Measurements from ENCODE around the gene DUOX2.
"Not testable (repeated sequence)": the region's sequence is repeated elsewhere in the genome, so short reads cannot be mapped to it uniquely, and the experiment has no call there.

Gene DUOX2

GRCh38 chr15:45107941-45108630, 5.9 kb downstream of the DUOX2 start:
- no peak for DNase-seq (ENCODE audit: extremely low read depth, insufficient read length)
- TF ChIP-seq CTCF (IDR thresholded peaks at IDR 0.05; ENCODE audit: insufficient read depth, low read length, poor library complexity, severe bottlenecking) = no peak
- Histone ChIP-seq H3K36me3 (ENCODE audit: control insufficient read depth, insufficient read depth, low read length) (no peaks in the 10 kb centered on the region), H3K4me3 (replicated peaks; ENCODE audit: low read depth, low read length) (no peak overlapping the region), H3K27me3 (replicated peaks; ENCODE audit: control insufficient read depth, insufficient read depth, low read length) (peaks cover 3% of the 10 kb centered on the region)

- Histone ChIP-seq H3K27me3 (replicated peaks; ENCODE audit: control insufficient read depth, insufficient read depth, low read length) (peaks cover 1% of the 10 kb centered on the region), H3K36me3 (ENCODE audit: control insufficient read depth, insufficient read depth, low read length) (no peaks in the 10 kb centered on the region), H3K4me3 (replicated peaks; ENCODE audit: low read depth, low read length) (no peak overlapping the region)
- DNase-seq (ENCODE audit: extremely low read depth, insufficient read length) = no peak
- no peak for TF ChIP-seq CTCF (IDR thresholded peaks at IDR 0.05; ENCODE audit: insufficient read depth, low read length, poor library complexity, severe bottlenecking)
Measured at GRCh38 chr15:45106002-45106790, 7.8 kb downstream of the DUOX2 start.

- TF ChIP-seq CTCF (IDR thresholded peaks at IDR 0.05; ENCODE audit: insufficient read depth, low read length, poor library complexity, severe bottlenecking) = no peak
- DNase-seq (ENCODE audit: extremely low read depth, insufficient read length) = no peak
- Histone ChIP-seq H3K4me3 (replicated peaks; ENCODE audit: low read depth, low read length) (no peak overlapping the region), H3K27me3 (replicated peaks; ENCODE audit: control insufficient read depth, insufficient read depth, low read length) (peaks cover 1% of the 10 kb centered on the region), H3K36me3 (ENCODE audit: control insufficient read depth, insufficient read depth, low read length) (no peaks in the 10 kb centered on the region)
Measured at GRCh38 chr15:45105586-45105985, 8.4 kb downstream of the DUOX2 start.

- H3K27me3 ChIP-seq (replicated peaks; ENCODE audit: control insufficient read depth, insufficient read depth, low read length); DNase-seq (ENCODE audit: extremely low read depth, insufficient read length); H3K4me3 ChIP-seq (replicated peaks; ENCODE audit: low read depth, low read length); H3K36me3 ChIP-seq (ENCODE audit: control insufficient read depth, insufficient read depth, low read length): not testable (repeated sequence)
Measured at GRCh38 chr15:45104170-45104569, 9.8 kb downstream of the DUOX2 start.

GRCh38 chr15:45102226-45102625, 11.7 kb downstream of the DUOX2 start:
- no peak for TF ChIP-seq CTCF (IDR thresholded peaks at IDR 0.05; ENCODE audit: insufficient read depth, low read length, poor library complexity, severe bottlenecking)
- no peak overlapping the region for H3K4me3 ChIP-seq (replicated peaks; ENCODE audit: low read depth, low read length)
- DNase-seq (ENCODE audit: extremely low read depth, insufficient read length) = no peak
- H3K27me3 ChIP-seq (replicated peaks; ENCODE audit: control insufficient read depth, insufficient read depth, low read length) = no peaks in the 10 kb centered on the region; the same call in none of the 2 replicates
- H3K36me3 ChIP-seq (ENCODE audit: control insufficient read depth, insufficient read depth, low read length) = no peaks in the 10 kb centered on the region

GRCh38 chr15:45101749-45102148, 12.2 kb downstream of the DUOX2 start:
- no peak for TF ChIP-seq CTCF (IDR thresholded peaks at IDR 0.05; ENCODE audit: insufficient read depth, low read length, poor library complexity, severe bottlenecking)
- no peak for DNase-seq (ENCODE audit: extremely low read depth, insufficient read length)

More at GRCh38 chr15:45101749-45102148, 12.2 kb downstream of the DUOX2 start:
- Histone ChIP-seq H3K27me3 (replicated peaks; ENCODE audit: control insufficient read depth, insufficient read depth, low read length) (no peaks in the 10 kb centered on the region; the same call in none of the 2 replicates), H3K4me3 (replicated peaks; ENCODE audit: low read depth, low read length) (no peak overlapping the region), H3K36me3 (ENCODE audit: control insufficient read depth, insufficient read depth, low read length) (no peaks in the 10 kb centered on the region)
